ENCODE measurements around the gene TOLLIP.
A peak's percentile ranks its signal among the peaks of the same experiment; 100 is the strongest.

TOLLIP gene

DNA sequence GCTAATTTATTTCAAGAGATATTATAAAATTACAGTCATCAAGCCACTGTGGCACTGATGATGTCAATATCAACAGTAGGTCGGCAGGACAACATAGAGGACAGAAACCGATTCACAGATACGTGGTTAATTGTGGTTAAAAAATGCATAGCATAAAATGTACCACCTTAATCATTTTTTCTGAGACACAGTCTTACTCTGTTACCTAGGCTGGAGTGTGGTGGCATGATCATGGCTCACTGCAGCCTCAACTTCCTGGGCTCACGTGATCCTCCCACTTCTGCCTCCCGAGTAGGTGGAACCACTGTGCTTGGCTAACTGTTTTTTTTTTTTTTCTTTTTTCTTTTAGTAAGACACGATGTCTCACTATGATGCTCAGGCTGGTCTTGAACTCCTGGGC lies 21.0 kb upstream of the TOLLIP start:
- no peaks in the 10 kb centered on the region for H3K9me3 ChIP-seq (ENCODE audit: control insufficient read depth, insufficient read depth, low read length)
- H3K9ac ChIP-seq (ENCODE audit: low read depth, low read length), result no peak overlapping the region
- no peaks in the 10 kb centered on the region for H3K36me3 ChIP-seq (ENCODE audit: control insufficient read depth, insufficient read depth, low read length)
- no peaks in the 10 kb centered on the region for H3K4me1 ChIP-seq (ENCODE audit: control insufficient read depth, insufficient read depth, low read length)
- peaks cover 10% of the 10 kb centered on the region for H3K27me3 ChIP-seq (ENCODE audit: control insufficient read depth, insufficient read depth, low read length)
- H3K4me3 ChIP-seq (ENCODE audit: low read depth, low read length), result no peak overlapping the region

DNA sequence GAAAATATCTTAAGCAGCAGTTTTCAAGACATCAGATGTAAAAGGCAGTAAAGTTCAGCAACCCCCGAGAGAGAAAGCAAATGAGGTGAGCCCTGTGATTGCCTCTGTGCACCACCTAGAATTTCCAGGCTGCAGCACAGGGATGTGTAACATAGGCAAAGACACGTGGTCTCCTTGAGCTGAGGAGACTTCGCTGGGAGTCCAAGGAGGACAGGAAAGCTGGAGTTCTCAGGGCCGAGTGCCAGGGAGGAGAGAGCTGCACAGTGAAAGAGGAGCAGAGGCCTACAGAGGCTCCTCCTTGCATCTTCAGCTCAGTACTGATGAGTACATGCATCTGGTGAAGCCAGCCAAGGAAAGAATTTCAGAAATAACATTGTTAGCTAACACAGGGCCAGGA lies 17.6 kb upstream of the TOLLIP start:
- Histone ChIP-seq H3K4me1 (ENCODE audit: control insufficient read depth, insufficient read depth, low read length) (no peaks in the 10 kb centered on the region), H3K4me3 (ENCODE audit: low read depth, low read length) (no peak overlapping the region), H3K36me3 (ENCODE audit: control insufficient read depth, insufficient read depth, low read length) (no peaks in the 10 kb centered on the region), H3K27me3 (ENCODE audit: control insufficient read depth, insufficient read depth, low read length) (peaks cover 4% of the 10 kb centered on the region), H3K9me3 (ENCODE audit: control insufficient read depth, insufficient read depth, low read length) (no peaks in the 10 kb centered on the region), H3K9ac (ENCODE audit: low read depth, low read length) (no peak overlapping the region)

- Histone ChIP-seq H3K9me3 (ENCODE audit: control insufficient read depth, insufficient read depth, low read length) (no peaks in the 10 kb centered on the region), H3K9ac (ENCODE audit: low read depth, low read length) (no peak overlapping the region), H3K36me3 (ENCODE audit: control insufficient read depth, insufficient read depth, low read length) (no peaks in the 10 kb centered on the region), H3K4me3 (ENCODE audit: low read depth, low read length) (no peak overlapping the region), H3K27me3 (ENCODE audit: control insufficient read depth, insufficient read depth, low read length) (peaks cover 4% of the 10 kb centered on the region), H3K4me1 (ENCODE audit: control insufficient read depth, insufficient read depth, low read length) (no peaks in the 10 kb centered on the region)
Measured at GRCh38 chr11:1326435-1327063, 17.1 kb upstream of the TOLLIP start.

DNA sequence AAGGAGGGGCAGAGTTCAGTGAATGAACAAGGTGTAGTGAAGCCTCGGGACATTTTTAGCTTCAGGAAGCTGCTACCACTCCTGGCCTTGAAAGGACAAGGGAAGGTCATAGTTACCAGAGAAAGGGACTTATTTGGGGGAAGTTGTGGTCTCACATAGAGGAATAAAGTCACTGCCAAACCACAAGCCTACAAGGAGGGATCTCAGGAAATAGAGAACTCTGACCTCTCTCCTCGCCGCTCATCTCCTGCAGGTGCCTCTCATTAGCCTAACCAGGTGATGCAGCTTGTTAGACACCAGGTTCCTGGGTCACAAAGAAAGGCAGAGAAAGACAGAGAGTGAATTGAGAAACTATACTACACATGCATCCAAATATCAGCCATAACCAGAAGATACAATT lies 14.3 kb upstream of the TOLLIP start:
- H3K9ac ChIP-seq (ENCODE audit: low read depth, low read length), result no peak overlapping the region
- no peak overlapping the region for H3K4me3 ChIP-seq (ENCODE audit: low read depth, low read length)
- H3K9me3 ChIP-seq (ENCODE audit: control insufficient read depth, insufficient read depth, low read length), result no peaks in the 10 kb centered on the region
- H3K4me1 ChIP-seq (ENCODE audit: control insufficient read depth, insufficient read depth, low read length), result no peaks in the 10 kb centered on the region
- H3K36me3 ChIP-seq (ENCODE audit: control insufficient read depth, insufficient read depth, low read length), result no peaks in the 10 kb centered on the region
- H3K27me3 ChIP-seq (ENCODE audit: control insufficient read depth, insufficient read depth, low read length), result peaks cover 4% of the 10 kb centered on the region

GRCh38 chr11:1317993-1318392 lies 8.6 kb upstream of the TOLLIP start:
- Histone ChIP-seq H3K9me3 (ENCODE audit: control insufficient read depth, insufficient read depth, low read length) (no peaks in the 10 kb centered on the region), H3K27me3 (ENCODE audit: control insufficient read depth, insufficient read depth, low read length) (peaks cover 5% of the 10 kb centered on the region), H3K4me3 (ENCODE audit: low read depth, low read length) (no peak overlapping the region), H3K9ac (ENCODE audit: low read depth, low read length) (no peak overlapping the region), H3K36me3 (ENCODE audit: control insufficient read depth, insufficient read depth, low read length) (no peaks in the 10 kb centered on the region), H3K4me1 (ENCODE audit: control insufficient read depth, insufficient read depth, low read length) (no peaks in the 10 kb centered on the region)

GRCh38 chr11:1317432-1317831 lies 8.0 kb upstream of the TOLLIP start:
- Histone ChIP-seq H3K4me3 (ENCODE audit: low read depth, low read length) (no peak overlapping the region), H3K36me3 (ENCODE audit: control insufficient read depth, insufficient read depth, low read length) (no peaks in the 10 kb centered on the region), H3K27me3 (ENCODE audit: control insufficient read depth, insufficient read depth, low read length) (peaks cover 5% of the 10 kb centered on the region), H3K4me1 (ENCODE audit: control insufficient read depth, insufficient read depth, low read length) (no peaks in the 10 kb centered on the region), H3K9ac (ENCODE audit: low read depth, low read length) (no peak overlapping the region), H3K9me3 (ENCODE audit: control insufficient read depth, insufficient read depth, low read length) (no peaks in the 10 kb centered on the region)

DNA sequence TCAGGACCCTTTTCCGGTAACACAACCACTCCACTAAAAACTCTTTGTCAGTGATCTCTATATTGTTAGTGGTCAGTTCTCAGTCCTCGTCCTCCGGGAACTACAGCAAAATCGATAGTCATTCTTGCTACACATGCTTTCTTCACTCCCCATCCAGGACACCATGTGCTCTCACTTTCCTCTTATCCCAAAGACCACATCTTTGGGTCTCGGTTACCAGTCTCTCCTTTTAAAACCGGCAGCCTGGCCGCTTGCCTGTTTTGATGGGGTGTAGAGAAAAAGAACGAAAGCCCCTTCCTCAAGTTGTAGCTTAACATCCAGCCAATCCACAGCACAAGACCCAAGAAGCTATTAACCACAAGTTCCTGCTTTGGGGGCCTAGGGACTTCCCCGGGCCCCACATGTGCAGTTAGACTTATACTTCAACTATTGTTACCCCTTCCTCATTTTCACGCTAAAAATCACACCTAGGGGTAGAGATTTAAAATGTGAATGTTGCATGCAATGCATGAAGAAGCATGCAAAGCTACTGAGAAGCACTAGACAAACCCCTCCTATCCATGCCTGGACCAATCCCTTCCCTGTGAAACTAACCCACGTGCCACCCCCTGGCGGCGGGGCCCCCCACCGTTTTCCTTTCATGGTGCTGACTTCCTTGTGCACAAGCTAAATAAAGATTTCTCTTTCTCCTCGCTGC lies 1.5 kb upstream of the TOLLIP start:
- Histone ChIP-seq H3K27me3 (ENCODE audit: control insufficient read depth, insufficient read depth, low read length) (peaks cover 4% of the 10 kb centered on the region), H3K9ac (ENCODE audit: low read depth, low read length) (peak overlapping the region; percentile 79), H3K36me3 (ENCODE audit: control insufficient read depth, insufficient read depth, low read length) (no peaks in the 10 kb centered on the region), H3K9me3 (ENCODE audit: control insufficient read depth, insufficient read depth, low read length) (no peaks in the 10 kb centered on the region), H3K4me1 (ENCODE audit: control insufficient read depth, insufficient read depth, low read length) (peaks cover 7% of the 10 kb centered on the region), H3K4me3 (ENCODE audit: low read depth, low read length) (peak overlapping the region; percentile 76)

- Histone ChIP-seq H3K4me3 (ENCODE audit: low read depth, low read length) (peak overlapping the region; percentile 76), H3K4me1 (ENCODE audit: control insufficient read depth, insufficient read depth, low read length) (peaks cover 7% of the 10 kb centered on the region), H3K9me3 (ENCODE audit: control insufficient read depth, insufficient read depth, low read length) (no peaks in the 10 kb centered on the region), H3K9ac (ENCODE audit: low read depth, low read length) (peak overlapping the region; percentile 79), H3K36me3 (ENCODE audit: control insufficient read depth, insufficient read depth, low read length) (no peaks in the 10 kb centered on the region), H3K27me3 (ENCODE audit: control insufficient read depth, insufficient read depth, low read length) (peaks cover 4% of the 10 kb centered on the region)
Measured at GRCh38 chr11:1310318-1310687, 871 bp upstream of the TOLLIP start.

DNA sequence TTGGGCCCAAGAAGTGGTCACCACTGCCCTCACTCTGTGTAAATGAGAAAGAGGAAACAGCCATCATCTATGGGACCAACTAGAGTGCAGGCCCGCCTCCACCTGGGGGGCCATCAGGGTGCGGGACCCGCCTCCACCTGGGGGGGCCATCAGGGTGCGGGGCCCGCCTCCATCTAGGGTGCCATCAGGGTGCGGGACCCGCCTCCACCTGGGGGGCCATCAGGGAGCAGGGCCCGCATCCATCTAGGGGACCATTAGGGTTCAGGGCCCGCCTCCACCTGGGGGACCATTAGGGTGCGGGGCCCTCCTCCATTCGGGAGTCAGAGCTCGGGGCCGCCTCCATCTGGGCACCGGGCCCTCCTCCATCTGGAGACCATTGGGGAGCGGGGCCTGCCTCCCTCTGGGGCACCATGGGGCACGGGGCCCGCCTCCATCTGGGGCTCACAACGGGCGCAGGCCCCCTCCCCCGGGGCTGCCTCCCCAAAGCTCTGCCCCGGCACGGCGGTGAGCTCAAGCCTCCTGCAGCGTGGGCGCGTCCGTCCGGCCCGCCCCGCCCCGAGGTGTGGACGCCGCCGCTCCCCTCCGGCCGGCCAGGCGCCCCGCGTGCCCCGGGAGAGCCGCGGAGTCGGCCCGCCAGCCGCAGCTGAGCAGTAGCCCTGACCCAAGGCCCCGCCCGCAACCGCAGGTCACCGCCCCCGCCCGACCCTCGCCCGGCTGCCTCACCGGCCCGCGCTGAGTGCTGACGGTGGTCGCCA lies 512 bp downstream of the TOLLIP start:
- Histone ChIP-seq H3K9me3 (ENCODE audit: control insufficient read depth, insufficient read depth, low read length) (no peaks in the 10 kb centered on the region), H3K36me3 (ENCODE audit: control insufficient read depth, insufficient read depth, low read length) (no peaks in the 10 kb centered on the region), H3K27me3 (ENCODE audit: control insufficient read depth, insufficient read depth, low read length) (peaks cover 4% of the 10 kb centered on the region), H3K4me1 (ENCODE audit: control insufficient read depth, insufficient read depth, low read length) (peaks cover 7% of the 10 kb centered on the region), H3K4me3 (ENCODE audit: low read depth, low read length) (peak overlapping the region; percentile 76), H3K9ac (ENCODE audit: low read depth, low read length) (no peak overlapping the region)

- no peak overlapping the region for H3K9ac ChIP-seq (ENCODE audit: low read depth, low read length)
Measured at GRCh38 chr11:1307998-1308742, 1.3 kb downstream of the TOLLIP start.

DNA sequence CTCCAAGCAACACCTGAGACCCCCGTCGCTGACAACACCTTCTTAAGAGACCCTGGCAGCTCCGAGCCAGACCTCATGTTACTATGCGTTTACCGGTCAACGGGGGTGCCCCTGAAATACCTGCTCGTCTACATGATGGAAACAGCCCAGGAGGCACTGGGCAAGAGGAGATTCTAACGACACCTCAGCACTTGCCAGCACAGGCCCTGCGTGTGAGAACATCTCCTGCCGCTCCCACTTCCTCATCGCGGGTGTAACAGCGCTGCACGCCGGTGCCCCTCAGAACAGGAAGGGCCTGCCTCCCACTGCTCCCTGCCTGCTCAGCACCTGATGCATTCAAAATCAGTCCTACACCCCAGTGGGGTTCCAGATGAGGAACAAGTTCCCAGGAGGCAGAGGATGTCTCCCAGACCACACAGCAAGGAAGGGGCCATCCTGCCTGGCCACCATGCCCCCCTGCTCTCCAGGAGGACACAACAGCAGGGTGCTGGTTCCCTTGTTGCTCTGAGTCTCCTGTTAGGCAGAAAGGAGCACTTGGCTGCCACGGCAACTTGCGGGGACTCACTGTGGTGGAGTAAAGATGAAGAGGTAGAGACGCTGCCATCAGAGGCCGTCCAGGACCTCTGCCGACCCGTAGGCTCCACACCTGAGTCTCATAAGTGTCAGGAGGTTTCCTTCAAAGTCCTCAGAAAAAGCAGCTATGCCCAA lies 2.1 kb downstream of the TOLLIP start:
- Histone ChIP-seq H3K4me3 (ENCODE audit: low read depth, low read length) (no peak overlapping the region), H3K9me3 (ENCODE audit: control insufficient read depth, insufficient read depth, low read length) (no peaks in the 10 kb centered on the region), H3K9ac (ENCODE audit: low read depth, low read length) (no peak overlapping the region), H3K36me3 (ENCODE audit: control insufficient read depth, insufficient read depth, low read length) (no peaks in the 10 kb centered on the region), H3K4me1 (ENCODE audit: control insufficient read depth, insufficient read depth, low read length) (peaks cover 7% of the 10 kb centered on the region), H3K27me3 (ENCODE audit: control insufficient read depth, insufficient read depth, low read length) (peaks cover 4% of the 10 kb centered on the region)

More at GRCh38 chr11:1307998-1308742, 1.3 kb downstream of the TOLLIP start:
- Histone ChIP-seq H3K9me3 (ENCODE audit: control insufficient read depth, insufficient read depth, low read length) (no peaks in the 10 kb centered on the region), H3K4me3 (ENCODE audit: low read depth, low read length) (peak overlapping the region; percentile 76), H3K4me1 (ENCODE audit: control insufficient read depth, insufficient read depth, low read length) (peaks cover 7% of the 10 kb centered on the region), H3K27me3 (ENCODE audit: control insufficient read depth, insufficient read depth, low read length) (peaks cover 4% of the 10 kb centered on the region), H3K36me3 (ENCODE audit: control insufficient read depth, insufficient read depth, low read length) (no peaks in the 10 kb centered on the region)

Data from iPS-15b (cell line).